AG09309 (cell line): ENCODE measurements around the gene RBMS1.

ENCODE experiments used
- DNase-seq: peaks from one replicate; pipeline ENCODE4 v3.0.0-alpha.2; 2010; ENCODE audit warnings: low read depth
- H3K4me3 ChIP-seq: 2 replicates; pipeline ENCODE4 v1.5.1; 2011; ENCODE audit warnings: mild to moderate bottlenecking, low read depth, low read length, moderate library complexity; ENCODE audit not compliant: control insufficient read depth
- CTCF ChIP-seq: IDR thresholded peaks from 2 replicates; pipeline ENCODE4 v1.5.1; 2011; ENCODE audit warnings: mild to moderate bottlenecking, low read depth, low read length, inconsistent platforms; ENCODE audit not compliant: insufficient read depth, control insufficient read depth; ENCODE audit errors: missing control alignments

The RBMS1 gene

GRCh38 chr2:160472839-160473251, 20.8 kb downstream of the RBMS1 start:
- no peak for DNase-seq
- TF ChIP-seq CTCF, result no peak
- no peak overlapping the region for H3K4me3 ChIP-seq

- no peak for DNase-seq
- H3K4me3 ChIP-seq, result no peak overlapping the region
- TF ChIP-seq CTCF, result no peak
Observed at GRCh38 chr2:160471950-160472349, 21.7 kb downstream of the RBMS1 start.

GRCh38 chr2:160469621-160470204, 23.9 kb downstream of the RBMS1 start:
- DNase-seq, result no peak
- TF ChIP-seq CTCF, result no peak

GRCh38 chr2:160469164-160469563, 24.4 kb downstream of the RBMS1 start:
- DNase-seq, result no peak
- TF ChIP-seq CTCF, result no peak
- H3K4me3 ChIP-seq, result no peak overlapping the region

More at GRCh38 chr2:160469621-160470204, 23.9 kb downstream of the RBMS1 start:
- no peak overlapping the region for H3K4me3 ChIP-seq

- no peak for TF ChIP-seq CTCF
- DNase-seq, result no peak
- no peak overlapping the region for H3K4me3 ChIP-seq
Observed at GRCh38 chr2:160467086-160467485, 26.5 kb downstream of the RBMS1 start.

GRCh38 chr2:160465406-160465805, 28.2 kb downstream of the RBMS1 start:
- TF ChIP-seq CTCF, result no peak
- H3K4me3 ChIP-seq, result no peak overlapping the region
- no peak for DNase-seq

GRCh38 chr2:160465002-160465401, 28.6 kb downstream of the RBMS1 start:
- no peak for TF ChIP-seq CTCF
- DNase-seq, result no peak
- H3K4me3 ChIP-seq, result no peak overlapping the region
